Medulla oblongata (tissue), 1 donor: ENCODE data around the gene CACNA2D1.
"Not testable (repeated sequence)": the region's sequence is repeated elsewhere in the genome, so short reads cannot be mapped to it uniquely, and the experiment has no call there.

ENCODE experiments used
- DNase-seq: peaks from one replicate; pipeline ENCODE4 v3.0.0-alpha.2; 2015; ENCODE audit errors: extremely low spot score

The CACNA2D1 gene

GRCh38 chr7:82434275-82435022 is 9.1 kb downstream of the CACNA2D1 start:
- no peak for DNase-seq

GRCh38 chr7:82433507-82433906 is 10.1 kb downstream of the CACNA2D1 start:
- DNase-seq: no peak

GRCh38 chr7:82432743-82433142 is 10.8 kb downstream of the CACNA2D1 start:
- DNase-seq: not testable (repeated sequence)

GRCh38 chr7:82430500-82431465 is 12.8 kb downstream of the CACNA2D1 start:
- no peak for DNase-seq

- DNase-seq: no peak
These were observed 14.2 kb downstream of the CACNA2D1 start for GRCh38 chr7:82429408-82429807.

GRCh38 chr7:82428186-82428961 is 15.2 kb downstream of the CACNA2D1 start:
- no peak for DNase-seq

GRCh38 chr7:82423446-82423845 is 20.1 kb downstream of the CACNA2D1 start:
- no peak for DNase-seq

- no peak for DNase-seq
These were observed 24.4 kb downstream of the CACNA2D1 start for GRCh38 chr7:82419200-82419599.

GRCh38 chr7:82417898-82418297 is 25.7 kb downstream of the CACNA2D1 start:
- no peak for DNase-seq

GRCh38 chr7:82416402-82416801 is 27.2 kb downstream of the CACNA2D1 start:
- no peak for DNase-seq

GRCh38 chr7:82414389-82414788 is 29.2 kb downstream of the CACNA2D1 start:
- DNase-seq: no peak

GRCh38 chr7:82413237-82413636 is 30.3 kb downstream of the CACNA2D1 start:
- DNase-seq: no peak

GRCh38 chr7:82411732-82412131 is 31.8 kb downstream of the CACNA2D1 start:
- no peak for DNase-seq

GRCh38 chr7:82410461-82410860 is 33.1 kb downstream of the CACNA2D1 start:
- no peak for DNase-seq

- DNase-seq: no peak
These were observed 36.6 kb downstream of the CACNA2D1 start for GRCh38 chr7:82406937-82407336.

GRCh38 chr7:82405301-82405700 is 38.3 kb downstream of the CACNA2D1 start:
- DNase-seq: no peak

- DNase-seq: no peak
These were observed 38.9 kb downstream of the CACNA2D1 start for GRCh38 chr7:82404652-82405051.

- DNase-seq: no peak
These were observed 39.5 kb downstream of the CACNA2D1 start for GRCh38 chr7:82404094-82404493.

GRCh38 chr7:82397879-82398524 is 45.6 kb downstream of the CACNA2D1 start:
- no peak for DNase-seq

- DNase-seq: no peak
These were observed 47.2 kb downstream of the CACNA2D1 start for GRCh38 chr7:82396343-82396742.

GRCh38 chr7:82395147-82395546 is 48.4 kb downstream of the CACNA2D1 start:
- DNase-seq: no peak

GRCh38 chr7:82393840-82394220 is 49.7 kb downstream of the CACNA2D1 start:
- DNase-seq: no peak
